ENCODE data around the gene SST. TPM values are rescaled to one million over a fixed set of nuclear protein-coding genes. Genes with fewer than 3 reads are reported as not detected.

SST gene
- total and polyA plus RNA-seq, 2 of the 8 experiments (the other 6 are each of a cell fraction or from before 2014, with no cell fraction given) = 0.50 TPM; not detected in 1

DNA sequence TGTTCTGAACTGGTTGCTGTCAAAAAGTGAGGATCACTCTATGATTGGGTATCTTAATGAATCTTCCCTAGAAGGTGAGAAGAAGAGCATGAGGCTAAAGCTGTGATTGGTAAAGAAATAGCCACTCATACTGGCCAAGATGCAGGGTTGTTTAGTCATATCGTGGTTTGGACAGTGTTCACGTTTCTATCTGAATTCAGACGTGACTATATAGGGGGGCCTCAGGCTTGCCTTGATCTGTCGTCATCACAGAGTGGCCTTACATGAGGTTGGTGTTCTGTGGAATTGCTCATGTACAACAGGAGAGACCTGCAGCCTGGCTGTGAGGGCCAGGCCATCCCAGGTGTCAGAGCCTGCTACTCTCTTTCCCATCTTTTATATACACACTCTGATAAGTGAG is 19.8 kb upstream of the SST start (continued):
- TF ChIP-seq, protein P1, sequence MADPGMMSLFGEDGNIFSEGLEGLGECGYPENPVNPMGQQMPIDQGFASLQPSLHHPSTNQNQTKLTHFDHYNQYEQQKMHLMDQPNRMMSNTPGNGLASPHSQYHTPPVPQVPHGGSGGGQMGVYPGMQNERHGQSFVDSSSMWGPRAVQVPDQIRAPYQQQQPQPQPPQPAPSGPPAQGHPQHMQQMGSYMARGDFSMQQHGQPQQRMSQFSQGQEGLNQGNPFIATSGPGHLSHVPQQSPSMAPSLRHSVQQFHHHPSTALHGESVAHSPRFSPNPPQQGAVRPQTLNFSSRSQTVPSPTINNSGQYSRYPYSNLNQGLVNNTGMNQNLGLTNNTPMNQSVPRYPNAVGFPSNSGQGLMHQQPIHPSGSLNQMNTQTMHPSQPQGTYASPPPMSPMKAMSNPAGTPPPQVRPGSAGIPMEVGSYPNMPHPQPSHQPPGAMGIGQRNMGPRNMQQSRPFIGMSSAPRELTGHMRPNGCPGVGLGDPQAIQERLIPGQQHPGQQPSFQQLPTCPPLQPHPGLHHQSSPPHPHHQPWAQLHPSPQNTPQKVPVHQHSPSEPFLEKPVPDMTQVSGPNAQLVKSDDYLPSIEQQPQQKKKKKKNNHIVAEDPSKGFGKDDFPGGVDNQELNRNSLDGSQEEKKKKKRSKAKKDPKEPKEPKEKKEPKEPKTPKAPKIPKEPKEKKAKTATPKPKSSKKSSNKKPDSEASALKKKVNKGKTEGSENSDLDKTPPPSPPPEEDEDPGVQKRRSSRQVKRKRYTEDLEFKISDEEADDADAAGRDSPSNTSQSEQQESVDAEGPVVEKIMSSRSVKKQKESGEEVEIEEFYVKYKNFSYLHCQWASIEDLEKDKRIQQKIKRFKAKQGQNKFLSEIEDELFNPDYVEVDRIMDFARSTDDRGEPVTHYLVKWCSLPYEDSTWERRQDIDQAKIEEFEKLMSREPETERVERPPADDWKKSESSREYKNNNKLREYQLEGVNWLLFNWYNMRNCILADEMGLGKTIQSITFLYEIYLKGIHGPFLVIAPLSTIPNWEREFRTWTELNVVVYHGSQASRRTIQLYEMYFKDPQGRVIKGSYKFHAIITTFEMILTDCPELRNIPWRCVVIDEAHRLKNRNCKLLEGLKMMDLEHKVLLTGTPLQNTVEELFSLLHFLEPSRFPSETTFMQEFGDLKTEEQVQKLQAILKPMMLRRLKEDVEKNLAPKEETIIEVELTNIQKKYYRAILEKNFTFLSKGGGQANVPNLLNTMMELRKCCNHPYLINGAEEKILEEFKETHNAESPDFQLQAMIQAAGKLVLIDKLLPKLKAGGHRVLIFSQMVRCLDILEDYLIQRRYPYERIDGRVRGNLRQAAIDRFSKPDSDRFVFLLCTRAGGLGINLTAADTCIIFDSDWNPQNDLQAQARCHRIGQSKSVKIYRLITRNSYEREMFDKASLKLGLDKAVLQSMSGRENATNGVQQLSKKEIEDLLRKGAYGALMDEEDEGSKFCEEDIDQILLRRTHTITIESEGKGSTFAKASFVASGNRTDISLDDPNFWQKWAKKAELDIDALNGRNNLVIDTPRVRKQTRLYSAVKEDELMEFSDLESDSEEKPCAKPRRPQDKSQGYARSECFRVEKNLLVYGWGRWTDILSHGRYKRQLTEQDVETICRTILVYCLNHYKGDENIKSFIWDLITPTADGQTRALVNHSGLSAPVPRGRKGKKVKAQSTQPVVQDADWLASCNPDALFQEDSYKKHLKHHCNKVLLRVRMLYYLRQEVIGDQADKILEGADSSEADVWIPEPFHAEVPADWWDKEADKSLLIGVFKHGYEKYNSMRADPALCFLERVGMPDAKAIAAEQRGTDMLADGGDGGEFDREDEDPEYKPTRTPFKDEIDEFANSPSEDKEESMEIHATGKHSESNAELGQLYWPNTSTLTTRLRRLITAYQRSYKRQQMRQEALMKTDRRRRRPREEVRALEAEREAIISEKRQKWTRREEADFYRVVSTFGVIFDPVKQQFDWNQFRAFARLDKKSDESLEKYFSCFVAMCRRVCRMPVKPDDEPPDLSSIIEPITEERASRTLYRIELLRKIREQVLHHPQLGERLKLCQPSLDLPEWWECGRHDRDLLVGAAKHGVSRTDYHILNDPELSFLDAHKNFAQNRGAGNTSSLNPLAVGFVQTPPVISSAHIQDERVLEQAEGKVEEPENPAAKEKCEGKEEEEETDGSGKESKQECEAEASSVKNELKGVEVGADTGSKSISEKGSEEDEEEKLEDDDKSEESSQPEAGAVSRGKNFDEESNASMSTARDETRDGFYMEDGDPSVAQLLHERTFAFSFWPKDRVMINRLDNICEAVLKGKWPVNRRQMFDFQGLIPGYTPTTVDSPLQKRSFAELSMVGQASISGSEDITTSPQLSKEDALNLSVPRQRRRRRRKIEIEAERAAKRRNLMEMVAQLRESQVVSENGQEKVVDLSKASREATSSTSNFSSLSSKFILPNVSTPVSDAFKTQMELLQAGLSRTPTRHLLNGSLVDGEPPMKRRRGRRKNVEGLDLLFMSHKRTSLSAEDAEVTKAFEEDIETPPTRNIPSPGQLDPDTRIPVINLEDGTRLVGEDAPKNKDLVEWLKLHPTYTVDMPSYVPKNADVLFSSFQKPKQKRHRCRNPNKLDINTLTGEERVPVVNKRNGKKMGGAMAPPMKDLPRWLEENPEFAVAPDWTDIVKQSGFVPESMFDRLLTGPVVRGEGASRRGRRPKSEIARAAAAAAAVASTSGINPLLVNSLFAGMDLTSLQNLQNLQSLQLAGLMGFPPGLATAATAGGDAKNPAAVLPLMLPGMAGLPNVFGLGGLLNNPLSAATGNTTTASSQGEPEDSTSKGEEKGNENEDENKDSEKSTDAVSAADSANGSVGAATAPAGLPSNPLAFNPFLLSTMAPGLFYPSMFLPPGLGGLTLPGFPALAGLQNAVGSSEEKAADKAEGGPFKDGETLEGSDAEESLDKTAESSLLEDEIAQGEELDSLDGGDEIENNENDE (IDR thresholded peaks at IDR 0.05; ENCODE audit: insufficient replicate concordance, low read length) = no peak
- no peak for TF ChIP-seq CBX5 (IDR thresholded peaks at IDR 0.05; ENCODE audit: low read depth, low read length)
- TF ChIP-seq KDM1A (IDR thresholded peaks at IDR 0.05; ENCODE audit: borderline replicate concordance, low read length) = no peak
- TF ChIP-seq CTBP2 (IDR thresholded peaks at IDR 0.05; ENCODE audit: borderline replicate concordance, insufficient read depth, insufficient read length, low read length) = no peak
- TF ChIP-seq FOSL1 (IDR thresholded peaks at IDR 0.05; ENCODE audit: insufficient read depth, low read depth, low read length) = no peak
- no peak for TF ChIP-seq SUZ12 (IDR thresholded peaks at IDR 0.05; ENCODE audit: low read length)
- TF ChIP-seq ASH2L (IDR thresholded peaks at IDR 0.05; ENCODE audit: low read length) = no peak
- no peak for TF ChIP-seq CHD2 (IDR thresholded peaks at IDR 0.05; ENCODE audit: low read length)
